ENCODE results near the gene DNMT3B. TPM values are rescaled to one million over a fixed set of nuclear protein-coding genes. Genes with fewer than 3 reads are reported as not detected.
"Not testable (repeated sequence)": the region's sequence is repeated elsewhere in the genome, so short reads cannot be mapped to it uniquely, and the experiment has no call there.

DNMT3B gene
- total RNA-seq, 6 donors from 2014 or later = 0.76 to 2.1 (median 1.7) TPM; not detected in 1

DNA sequence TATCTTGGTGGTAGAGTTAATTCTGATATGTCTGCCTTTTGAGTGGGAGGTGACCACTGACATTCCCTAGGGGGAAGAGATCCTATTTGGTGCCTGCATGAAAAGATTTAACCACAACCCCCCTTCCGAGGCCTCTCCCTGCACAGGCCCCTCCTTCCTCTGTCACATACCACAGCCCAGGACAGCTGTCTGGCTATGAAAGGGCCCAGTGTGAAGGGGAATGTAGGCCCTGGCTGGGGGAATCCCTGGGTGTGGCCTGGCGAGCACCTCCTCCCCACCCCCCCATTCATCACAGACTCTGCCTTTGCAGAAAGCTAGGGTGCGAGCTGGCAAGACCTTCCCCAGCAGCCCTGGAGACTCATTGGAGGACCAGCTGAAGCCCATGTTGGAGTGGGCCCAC, 30.1 kb downstream of the DNMT3B start:
- WGBS, 2 donors = 75% methylated on average over 1 to 3 of the region's 3 CpGs
- no peak overlapping the region for H3K27ac ChIP-seq
- H3K9me3 ChIP-seq = no peaks in the 10 kb centered on the region
- H3K36me3 ChIP-seq = peaks cover 0 to 8% (median 0%) of the 10 kb centered on the region in 4 donors
- no peaks in the 10 kb centered on the region for H3K4me1 ChIP-seq
- ATAC-seq (ENCODE audit: low FRiP score in 2 of 2) (peak in 1 of 2 donors; percentile 25), DNase-seq (peak in 1 of 2 donors; percentile 48)
- no peaks in the 10 kb centered on the region for H3K27me3 ChIP-seq
- TF ChIP-seq EP300 (IDR thresholded peaks at IDR 0.05) = no peak
- no peak for TF ChIP-seq POLR2A (IDR thresholded peaks at IDR 0.05)
- TF ChIP-seq, protein P1, sequence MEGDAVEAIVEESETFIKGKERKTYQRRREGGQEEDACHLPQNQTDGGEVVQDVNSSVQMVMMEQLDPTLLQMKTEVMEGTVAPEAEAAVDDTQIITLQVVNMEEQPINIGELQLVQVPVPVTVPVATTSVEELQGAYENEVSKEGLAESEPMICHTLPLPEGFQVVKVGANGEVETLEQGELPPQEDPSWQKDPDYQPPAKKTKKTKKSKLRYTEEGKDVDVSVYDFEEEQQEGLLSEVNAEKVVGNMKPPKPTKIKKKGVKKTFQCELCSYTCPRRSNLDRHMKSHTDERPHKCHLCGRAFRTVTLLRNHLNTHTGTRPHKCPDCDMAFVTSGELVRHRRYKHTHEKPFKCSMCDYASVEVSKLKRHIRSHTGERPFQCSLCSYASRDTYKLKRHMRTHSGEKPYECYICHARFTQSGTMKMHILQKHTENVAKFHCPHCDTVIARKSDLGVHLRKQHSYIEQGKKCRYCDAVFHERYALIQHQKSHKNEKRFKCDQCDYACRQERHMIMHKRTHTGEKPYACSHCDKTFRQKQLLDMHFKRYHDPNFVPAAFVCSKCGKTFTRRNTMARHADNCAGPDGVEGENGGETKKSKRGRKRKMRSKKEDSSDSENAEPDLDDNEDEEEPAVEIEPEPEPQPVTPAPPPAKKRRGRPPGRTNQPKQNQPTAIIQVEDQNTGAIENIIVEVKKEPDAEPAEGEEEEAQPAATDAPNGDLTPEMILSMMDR (IDR thresholded peaks at IDR 0.05) = no peak
- TF ChIP-seq POLR2AphosphoS5 (IDR thresholded peaks at IDR 0.05) = no peak
- H3K4me3 ChIP-seq = no peak overlapping the region

DNA sequence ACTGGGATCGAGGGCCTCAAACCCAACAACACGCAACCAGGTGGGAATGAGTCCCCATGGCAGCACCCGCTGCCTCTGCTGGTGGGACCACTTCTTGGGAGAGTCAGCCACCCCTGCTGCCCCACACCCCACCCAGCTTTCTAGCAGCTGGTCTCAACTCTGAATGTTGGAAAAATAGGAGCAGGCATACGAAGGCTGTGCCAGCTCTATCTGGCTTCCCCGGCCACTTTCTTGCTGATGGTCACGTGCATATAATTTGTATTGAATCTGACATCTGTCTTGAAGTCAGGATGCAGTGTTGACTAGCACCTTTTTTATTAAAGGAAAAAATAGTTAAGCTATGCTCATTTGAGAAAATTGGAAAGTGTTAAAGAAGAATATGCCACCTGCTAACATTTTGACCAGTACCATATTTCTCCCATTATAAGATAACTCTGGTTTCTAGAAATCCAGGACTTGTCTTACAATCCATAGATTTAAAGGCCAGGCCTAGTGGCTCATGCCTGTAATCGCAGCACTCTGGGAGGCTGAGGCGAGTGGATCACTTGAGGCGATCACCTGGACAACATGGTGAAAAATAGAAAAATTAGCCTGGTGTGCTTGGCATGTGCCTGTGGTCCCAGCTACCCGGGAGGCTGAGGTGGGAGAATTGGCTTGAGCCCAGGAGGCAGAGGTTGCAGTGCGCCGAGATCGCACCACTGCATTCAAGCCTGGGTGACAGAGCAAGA, 30.7 kb downstream of the DNMT3B start:
- Histone ChIP-seq H3K27me3 (no peaks in the 10 kb centered on the region), H3K9me3 (no peaks in the 10 kb centered on the region), H3K4me1 (no peaks in the 10 kb centered on the region), H3K36me3 (peaks cover 0 to 4% (median 0%) of the 10 kb centered on the region in 4 donors), H3K27ac (no peak overlapping the region), H3K4me3 (no peak overlapping the region)
- ATAC-seq (ENCODE audit: low FRiP score in 2 of 2) = no peak
- TF ChIP-seq POLR2A (IDR thresholded peaks at IDR 0.05) = no peak
- TF ChIP-seq, protein P1 (IDR thresholded peaks at IDR 0.05) = peak in 1 of 6 experiments; percentile 12
- no peak for DNase-seq
- WGBS, 2 donors = 76 to 78% methylated on average over 12 to 13 of the region's 13 CpGs

DNA sequence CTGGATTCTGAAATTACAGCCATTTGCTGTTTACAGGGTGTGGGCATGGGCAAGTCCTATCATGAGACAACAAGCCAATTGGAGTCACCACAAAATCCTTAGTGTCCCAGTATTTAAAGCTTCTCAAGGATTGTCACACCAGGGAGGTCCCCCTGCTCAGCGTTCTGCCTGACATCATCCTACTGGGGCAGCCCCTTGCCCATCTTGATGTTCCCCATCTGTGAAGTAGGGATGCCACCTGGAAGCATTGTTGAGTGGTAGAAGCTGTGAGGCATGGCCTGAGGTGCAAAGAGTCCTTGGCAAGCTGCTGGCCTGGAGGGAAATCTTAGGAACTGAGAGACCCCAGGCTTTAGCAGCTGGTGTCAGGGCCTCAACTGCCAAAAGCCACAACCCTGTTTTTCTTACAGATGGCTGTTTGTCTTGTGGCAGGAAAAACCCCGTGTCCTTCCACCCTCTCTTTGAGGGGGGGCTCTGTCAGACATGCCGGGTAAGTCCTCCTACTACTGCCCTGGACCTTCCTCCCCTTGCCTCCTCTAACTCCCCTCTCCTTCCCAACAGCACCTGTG, 34.3 kb downstream of the DNMT3B start:
- peaks cover 0 to 16% (median 0%) of the 10 kb centered on the region in 4 donors for H3K36me3 ChIP-seq
- 58 to 61% methylated on average over 3 of the region's 3 CpGs for WGBS, 2 donors
- H3K9me3 ChIP-seq = no peaks in the 10 kb centered on the region
- no peaks in the 10 kb centered on the region for H3K4me1 ChIP-seq
- no peak for DNase-seq
- H3K27ac ChIP-seq = no peak overlapping the region
- H3K4me3 ChIP-seq = no peak overlapping the region
- no peak for ATAC-seq (ENCODE audit: low FRiP score in 2 of 2)
- no peaks in the 10 kb centered on the region for H3K27me3 ChIP-seq
- TF ChIP-seq EP300 (IDR thresholded peaks at IDR 0.05) (no peak), POLR2A (IDR thresholded peaks at IDR 0.05) (no peak), POLR2AphosphoS5 (IDR thresholded peaks at IDR 0.05) (no peak)
- TF ChIP-seq, protein P1 (IDR thresholded peaks at IDR 0.05) = no peak

GRCh38 chr20:32796981-32797451, 34.8 kb downstream of the DNMT3B start:
- no peaks in the 10 kb centered on the region for H3K4me1 ChIP-seq
- peak in 1 of 2 donors; percentile 49 for DNase-seq
- peak in 1 of 2 donors; percentile 26 for ATAC-seq (ENCODE audit: low FRiP score in 2 of 2)
- no peaks in the 10 kb centered on the region for H3K27me3 ChIP-seq
- H3K36me3 ChIP-seq = peaks cover 0 to 19% (median 0%) of the 10 kb centered on the region in 4 donors
- 75 to 98% methylated on average over 8 of the region's 10 CpGs for WGBS, 2 donors
- no peak overlapping the region for H3K27ac ChIP-seq
- H3K9me3 ChIP-seq = no peaks in the 10 kb centered on the region
- TF ChIP-seq POLR2A (IDR thresholded peaks at IDR 0.05) = no peak
- TF ChIP-seq POLR2AphosphoS5 (IDR thresholded peaks at IDR 0.05) = no peak
- TF ChIP-seq, protein P1 (IDR thresholded peaks at IDR 0.05) = no peak
- H3K4me3 ChIP-seq = no peak overlapping the region

- not testable (repeated sequence) for H3K27ac ChIP-seq; H3K27me3 ChIP-seq; H3K9me3 ChIP-seq; H3K4me3 ChIP-seq; H3K4me1 ChIP-seq; DNase-seq; ATAC-seq (ENCODE audit: low FRiP score in 2 of 2)
- WGBS, 2 donors = 95 to 97% methylated on average over 5 of the region's 5 CpGs
- peaks cover 0 to 24% (median 1%) of the 10 kb centered on the region in 4 donors for H3K36me3 ChIP-seq
Measured at GRCh38 chr20:32797571-32797970, 35.4 kb downstream of the DNMT3B start.
